SK-N-SH (cell line): ENCODE measurements around the gene FBXL7. TPM values are rescaled to one million over a fixed set of nuclear protein-coding genes. Genes with fewer than 3 reads are reported as not detected.
A peak's percentile ranks its signal among the peaks of the same experiment; 100 is the strongest.

Experiments
- CTCF ChIA-PET: fragments of 300-600, 350-600 bp; formaldehyde crosslinking; extraction: SDS; loops from one replicate; lab custom pipeline; 2021; lab: Yijun Ruan, JAX
- POLR2A ChIA-PET: fragments of 350-600 bp; sonication (Branson Sonifier 250); formaldehyde crosslinking; extraction: SDS; loops from one replicate; lab custom pipeline; 2020; ENCODE audit warnings: antibody characterized with exemption, inconsistent platforms; lab: Yijun Ruan, JAX
- DNase-seq: peaks from one replicate; pipeline ENCODE4 v3.0.0; 2012
- H2AFZ ChIP-seq: fragments of 200-600 bp; sonication (generic); 2 replicates; pipeline ENCODE4 v1.8.1; 2016; ENCODE audit warnings: antibody characterized with exemption, mild to moderate bottlenecking, low read depth
- H3F3A ChIP-seq: fragments of 200-600 bp; sonication (generic); replicated peaks from 2 replicates; pipeline ENCODE3; 2016; ENCODE audit warnings: antibody characterized with exemption, mild to moderate bottlenecking; ENCODE audit not compliant: insufficient read depth
- H3K27ac ChIP-seq, 2 experiments: fragments of 200-500 bp in 1 of 2; fragments of 200-600 bp in 1 of 2; sonication (Bioruptor generic) in 1 of 2; sonication (generic), shearing (Covaris generic) in 1 of 2; 2 replicates each; pipeline versions ENCODE4 v1.5.1 to v1.6.1; 2014 to 2016; ENCODE audit warnings: low read depth in 2 of 2, inconsistent platforms in 1 of 2, low read length in 1 of 2, mild to moderate bottlenecking in 1 of 2, mixed read lengths in 1 of 2
- H3K27me3 ChIP-seq: fragments of 200-600 bp; sonication (generic), shearing (Covaris generic); 2 replicates; pipeline ENCODE4 v1.6.1; 2016; ENCODE audit warnings: mixed run types; ENCODE audit not compliant: insufficient read depth
- H3K36me3 ChIP-seq, 2 experiments: fragments of 200-500 bp in 1 of 2; fragments of 200-600 bp in 1 of 2; sonication (Bioruptor generic) in 1 of 2; sonication (generic) in 1 of 2; replicated peaks in 1 of 2; 2 replicates each; pipeline versions ENCODE3 to v1.5.1; 2014 to 2016; ENCODE audit warnings: low read length in 1 of 2, mild to moderate bottlenecking in 1 of 2; ENCODE audit not compliant: insufficient read depth in 2 of 2, control insufficient read depth in 1 of 2
- H3K4me1 ChIP-seq, 2 experiments: fragments of 200-500 bp in 1 of 2; fragments of 200-600 bp in 1 of 2; sonication (Bioruptor generic) in 1 of 2; sonication (generic), shearing (Covaris generic) in 1 of 2; 2 replicates each; pipeline versions ENCODE4 v1.5.1 to v1.6.1; 2014 to 2016; ENCODE audit warnings: low read depth in 1 of 2, low read length in 1 of 2, mixed run types in 1 of 2; ENCODE audit not compliant: insufficient read depth in 2 of 2, control insufficient read depth in 1 of 2
- H3K4me2 ChIP-seq: fragments of 200-600 bp; sonication (generic), shearing (Covaris generic); 2 replicates; pipeline ENCODE4 v1.6.1; 2017; ENCODE audit warnings: mixed run types
- H3K4me3 ChIP-seq, 2 experiments: fragments of 200-500 bp in 1 of 2; fragments of 200-600 bp in 1 of 2; sonication (Bioruptor generic) in 1 of 2; sonication (generic), shearing (Covaris generic) in 1 of 2; 2 replicates each; pipeline versions ENCODE4 v1.5.1 to v1.8.1; 2014 to 2016; ENCODE audit warnings: low read depth in 2 of 2, inconsistent platforms in 1 of 2, low read length in 1 of 2, mild to moderate bottlenecking in 1 of 2, mixed read lengths in 1 of 2, moderate library complexity in 1 of 2
- H3K79me2 ChIP-seq: fragments of 200-600 bp; sonication (generic); 2 replicates; pipeline ENCODE4 v1.8.1; 2017; ENCODE audit warnings: mild to moderate bottlenecking; ENCODE audit not compliant: insufficient read depth
- H3K9ac ChIP-seq: fragments of 200-600 bp; sonication (generic); 2 replicates; pipeline ENCODE4 v1.6.1; 2017; ENCODE audit warnings: mixed run types
- H3K9me2 ChIP-seq: fragments of 200-600 bp; sonication (generic); 2 replicates; pipeline ENCODE4 v1.6.1; 2017; ENCODE audit warnings: mixed run types
- H3K9me3 ChIP-seq: fragments of 200-600 bp; sonication (generic); 2 replicates; pipeline ENCODE4 v1.6.1; 2017; ENCODE audit warnings: mixed run types, mild to moderate bottlenecking, moderate library complexity
- H4K20me1 ChIP-seq: fragments of 200-600 bp; sonication (generic); 2 replicates; pipeline ENCODE4 v1.6.1; 2017; ENCODE audit warnings: mild to moderate bottlenecking, mixed run types; ENCODE audit not compliant: insufficient read depth
- CTCF ChIP-seq: fragments of 200-600 bp; sonication (generic); IDR thresholded peaks from 2 replicates; pipeline ENCODE4 v1.6.1; 2017; ENCODE audit warnings: antibody characterized with exemption, mild to moderate bottlenecking, moderate library complexity
- ELF1 ChIP-seq: IDR thresholded peaks from 2 replicates; pipeline ENCODE4 v1.4.0; 2012
- EZH2phosphoT487 ChIP-seq: fragments of 200-600 bp; sonication (generic); IDR thresholded peaks from 2 replicates; pipeline ENCODE4 v1.6.1; 2017; ENCODE audit warnings: low read depth, mixed run types, mild to moderate bottlenecking, antibody characterized with exemption, moderate library complexity, borderline replicate concordance
- FOXJ3 ChIP-seq: sonication (generic); formaldehyde crosslinking; IDR thresholded peaks from 2 replicates; pipeline ENCODE4 v1.5.1; 2020; ENCODE audit warnings: mild to moderate bottlenecking, missing genetic modification reagents
- GATA2 ChIP-seq: sonication (generic); formaldehyde crosslinking; IDR thresholded peaks from 2 replicates; pipeline ENCODE4 v1.5.0; 2020; ENCODE audit warnings: mild to moderate bottlenecking, missing genetic modification reagents
- MAX ChIP-seq: IDR thresholded peaks from 2 replicates; pipeline ENCODE4 v1.4.0; 2012; ENCODE audit warnings: low read depth
- MEF2A ChIP-seq: IDR thresholded peaks from 2 replicates; pipeline ENCODE4 v1.4.0; 2012; ENCODE audit warnings: low read depth, borderline replicate concordance
- NRF1 ChIP-seq: IDR thresholded peaks from 2 replicates; pipeline ENCODE4 v1.6.1; 2012; ENCODE audit warnings: low read depth, mild to moderate bottlenecking, low read length
- PBX3 ChIP-seq: IDR thresholded peaks from 2 replicates; pipeline ENCODE4; 2012
- RCOR1 ChIP-seq: fragments of 150-350 bp; IDR thresholded peaks from 2 replicates; pipeline ENCODE4 v1.6.1; 2017; ENCODE audit warnings: antibody characterized with exemption, low read length
- RFX5 ChIP-seq: IDR thresholded peaks from 2 replicates; pipeline ENCODE4 v1.6.1; 2012; ENCODE audit warnings: mild to moderate bottlenecking, improper control_type of control experiment, low read length
- TAF1 ChIP-seq: IDR thresholded peaks from 2 replicates; pipeline ENCODE4 v1.6.1; 2012; ENCODE audit warnings: low read depth, mild to moderate bottlenecking, low read length, moderate library complexity, borderline replicate concordance
- TCF12 ChIP-seq: IDR thresholded peaks from 2 replicates; pipeline ENCODE4 v1.4.0; 2012
- USF1 ChIP-seq: IDR thresholded peaks from 2 replicates; pipeline ENCODE4 v1.4.0; 2012; ENCODE audit warnings: low read depth, borderline replicate concordance
- YY1 ChIP-seq: IDR thresholded peaks from 2 replicates; pipeline ENCODE4 v1.4.0; 2012; ENCODE audit warnings: low read depth, mild to moderate bottlenecking
- WGBS: methylation state at CpG from one replicate; pipeline ENCODE4 v1.1.6; 2017; ENCODE audit warnings: low lambda C conversion rate; 5-methylcytosine and 5-hydroxymethylcytosine counted together
- polyA plus RNA-seq, 3 experiments: library from polyadenylated mRNA; depleted of rRNA; stranded (reverse); fragments of >200 nt; gene quantifications; 2 replicates each; pipeline ENCODE4 v1.2.3, GENCODE V29; 2012

The FBXL7 gene
- polyA plus RNA-seq, 1 of the 3 experiments (the other 2 are of a cell fraction) = 7.0 TPM

GRCh38 chr5:15692706-15693381 lies 192.9 kb downstream of the FBXL7 start (continued):
- TF ChIP-seq PBX3 (no peak), TCF12 (no peak), TAF1 (no peak), RCOR1 (no peak), CTCF (no peak), ELF1 (no peak)

GRCh38 chr5:15693382-15693728 lies 193.4 kb downstream of the FBXL7 start:
- Histone ChIP-seq H3K9me3 (no peaks in the 10 kb centered on the region), H3F3A (no peaks in the 10 kb centered on the region), H4K20me1 (no peaks in the 10 kb centered on the region), H3K4me3 (no peak overlapping the region), H3K27ac (no peak overlapping the region; a peak in 1 of 4 replicates), H3K27me3 (no peaks in the 10 kb centered on the region), H3K4me2 (no peak overlapping the region), H3K9me2 (no peaks in the 10 kb centered on the region), H3K4me1 (peaks cover 17 to 29% of the 10 kb centered on the region in 2 experiments), H2AFZ (no peak overlapping the region), H3K9ac (no peak overlapping the region), H3K79me2 (peaks cover 3% of the 10 kb centered on the region; the same call in 1 of the 2 replicates), H3K36me3 (no peaks in the 10 kb centered on the region)
- WGBS = 97% methylated on average over 6 of the region's 6 CpGs
- POLR2A ChIA-PET = no interaction called here
- no peak for DNase-seq
- TF ChIP-seq GATA2 (CRISPR knock-in tag) = no peak
- CTCF ChIA-PET = interaction anchor here (1.8 kb wide), 1 partner anchor 11 kb away, joined by 6 read pairs; no protein-coding TSS in a partner anchor

GRCh38 chr5:15693933-15694332 lies 194.0 kb downstream of the FBXL7 start:
- TF ChIP-seq RFX5 (no peak), EZH2phosphoT487 (no peak), NRF1 (no peak), USF1 (no peak), YY1 (no peak), FOXJ3 (CRISPR knock-in tag) (no peak), MEF2A (no peak), RCOR1 (no peak), MAX (no peak)
- TF ChIP-seq, all 33 proteins: peak for 0
- POLR2A ChIA-PET = no interaction called here
- H3K9me2 ChIP-seq = no peaks in the 10 kb centered on the region
- DNase-seq = no peak
- H3K9me3 ChIP-seq = no peaks in the 10 kb centered on the region
- no peak overlapping the region for H3K4me3 ChIP-seq
- H3K9ac ChIP-seq = no peak overlapping the region
- H3K4me2 ChIP-seq = no peak overlapping the region
- no peaks in the 10 kb centered on the region for H3F3A ChIP-seq
- CTCF ChIA-PET = interaction anchor here (1.8 kb wide), 1 partner anchor 11 kb away, joined by 6 read pairs; no protein-coding TSS in a partner anchor
- H3K27me3 ChIP-seq = no peaks in the 10 kb centered on the region
- H3K4me1 ChIP-seq = peaks cover 17 to 29% of the 10 kb centered on the region in 2 experiments
- no peak overlapping the region for H2AFZ ChIP-seq
- WGBS = 97% methylated on average over 3 of the region's 6 CpGs
- H3K36me3 ChIP-seq = no peaks in the 10 kb centered on the region
- H4K20me1 ChIP-seq = no peaks in the 10 kb centered on the region
- peaks cover 3% of the 10 kb centered on the region; the same call in 1 of the 2 replicates for H3K79me2 ChIP-seq
- H3K27ac ChIP-seq = peak overlapping the region in 1 of 2 experiments; percentile 87; a peak in 2 of 4 replicates
